Neuronal stem cell (in vitro differentiated cells): ENCODE measurements around the gene PTPN14.
"Not testable (repeated sequence)": the region's sequence is repeated elsewhere in the genome, so short reads cannot be mapped to it uniquely, and the experiment has no call there.

Experiments
- DNase-seq: peaks from one replicate; pipeline ENCODE4 v3.0.0-alpha.2; 2013; ENCODE audit warnings: low spot score
- H2AFZ ChIP-seq: one replicate; pipeline ENCODE4 v1.6.1; 2013; ENCODE audit warnings: mild to moderate bottlenecking, low read length, inconsistent platforms
- H2AK5ac ChIP-seq: 2 replicates; pipeline ENCODE4 v1.6.1; 2013; ENCODE audit warnings: low read depth, mild to moderate bottlenecking, inconsistent platforms, low read length, moderate library complexity, mixed read lengths
- H2BK120ac ChIP-seq: 2 replicates; pipeline ENCODE4 v1.6.1; 2013; ENCODE audit warnings: low read depth, mild to moderate bottlenecking, inconsistent platforms, low read length, moderate library complexity, mixed read lengths
- H2BK12ac ChIP-seq: one replicate; pipeline ENCODE4 v1.6.1; 2013; ENCODE audit warnings: low read length, inconsistent platforms
- H2BK15ac ChIP-seq: 2 replicates; pipeline ENCODE4 v1.6.1; 2013; ENCODE audit warnings: mild to moderate bottlenecking, low read length, inconsistent platforms, mixed read lengths
- H2BK5ac ChIP-seq: one replicate; pipeline ENCODE4 v1.6.1; 2013; ENCODE audit warnings: inconsistent platforms, mild to moderate bottlenecking, low read length, moderate library complexity
- H3K14ac ChIP-seq: one replicate; pipeline ENCODE4 v1.6.1; 2013; ENCODE audit warnings: low read length, inconsistent platforms
- H3K18ac ChIP-seq: 2 replicates; pipeline ENCODE4 v1.6.1; 2013; ENCODE audit warnings: low read length, inconsistent platforms
- H3K23ac ChIP-seq: 2 replicates; pipeline ENCODE4 v1.6.1; 2013; ENCODE audit warnings: low read depth, mild to moderate bottlenecking, mixed read lengths, low read length, inconsistent platforms; ENCODE audit not compliant: poor library complexity
- H3K27ac ChIP-seq: replicated peaks from 3 replicates; pipeline ENCODE4 v1.5.1; 2013; ENCODE audit warnings: low read length, inconsistent platforms
- H3K27me3 ChIP-seq, 3 experiments: 2 replicates each; pipeline ENCODE4 v1.6.1; 2013; ENCODE audit warnings: low read length in 3 of 3, mild to moderate bottlenecking in 2 of 3, inconsistent platforms in 1 of 3, low read depth in 1 of 3, mixed read lengths in 1 of 3, moderate library complexity in 1 of 3; ENCODE audit not compliant: control insufficient read depth in 3 of 3, insufficient read depth in 3 of 3
- H3K36me3 ChIP-seq, 2 donors: replicated peaks in 1 of 2; 2 replicates each; pipeline ENCODE4 v1.6.1; 2013; ENCODE audit warnings: low read length in 2 of 2; ENCODE audit not compliant: control insufficient read depth in 2 of 2, insufficient read depth in 2 of 2
- H3K4ac ChIP-seq: 2 replicates; pipeline ENCODE4 v1.6.1; 2013; ENCODE audit warnings: inconsistent platforms, mild to moderate bottlenecking, low read length, moderate library complexity
- H3K4me1 ChIP-seq, 2 donors: 1 replicate in 1 of 2; 2 replicates in 1 of 2; pipeline ENCODE4 v1.6.1; 2013; ENCODE audit warnings: low read length in 2 of 2, low read depth in 1 of 2; ENCODE audit not compliant: control insufficient read depth in 2 of 2, insufficient read depth in 1 of 2
- H3K4me2 ChIP-seq: one replicate; pipeline ENCODE4 v1.6.1; 2013; ENCODE audit warnings: mild to moderate bottlenecking, low read length, inconsistent platforms; ENCODE audit not compliant: insufficient read depth, poor library complexity, severe bottlenecking
- H3K4me3 ChIP-seq, 2 donors: 2 replicates each; pipeline ENCODE4 v1.5.1; 2013; ENCODE audit warnings: low read length in 2 of 2, mild to moderate bottlenecking in 2 of 2, inconsistent platforms in 1 of 2, moderate library complexity in 1 of 2
- H3K79me1 ChIP-seq: one replicate; pipeline ENCODE4 v1.6.1; 2013; ENCODE audit warnings: low read depth, mild to moderate bottlenecking, inconsistent platforms, low read length, moderate library complexity
- H3K9ac ChIP-seq: one replicate; pipeline ENCODE4 v1.6.1; 2013; ENCODE audit warnings: mild to moderate bottlenecking, low read depth, low read length, inconsistent platforms; ENCODE audit not compliant: poor library complexity
- H3K9me3 ChIP-seq, 2 donors: replicated peaks in 1 of 2; 2 replicates each; pipeline versions ENCODE3 to v1.6.1; 2013; ENCODE audit warnings: low read length in 2 of 2, mild to moderate bottlenecking in 2 of 2, inconsistent platforms in 1 of 2, low read depth in 1 of 2, mixed read lengths in 1 of 2, moderate library complexity in 1 of 2; ENCODE audit not compliant: control insufficient read depth in 2 of 2, insufficient read depth in 1 of 2
- H4K8ac ChIP-seq: one replicate; pipeline ENCODE4 v1.6.1; 2013; ENCODE audit warnings: low read depth, mild to moderate bottlenecking, inconsistent platforms, low read length, moderate library complexity
- H4K91ac ChIP-seq: one replicate; pipeline ENCODE4 v1.6.1; 2013; ENCODE audit warnings: low read length, low read depth, mild to moderate bottlenecking, inconsistent platforms; ENCODE audit not compliant: poor library complexity
- WGBS, 2 donors: extraction: QIAGEN DNeasy Blood & Tissue Kit; methylation state at CpG; one replicate each; pipeline ENCODE4 v1.1.7; 2013; ENCODE audit warnings: missing lambda C conversion rate in 2 of 2, mixed read lengths in 1 of 2; ENCODE audit not compliant: insufficient read length in 2 of 2, insufficient replicate concordance in 1 of 2; ENCODE audit errors: extremely low coverage in 2 of 2; 5-methylcytosine and 5-hydroxymethylcytosine counted together

Gene PTPN14

GRCh38 chr1:214398490-214398889, 152.9 kb downstream of the PTPN14 start:
- Histone ChIP-seq H2AFZ (no peak overlapping the region), H3K14ac (no peak overlapping the region), H2BK12ac (no peak overlapping the region), H4K8ac (no peak overlapping the region), H2BK120ac (no peak overlapping the region), H2BK5ac (no peak overlapping the region), H3K4me3 (no peak overlapping the region), H3K27ac (no peak overlapping the region), H3K36me3 (peaks cover 6 to 62% of the 10 kb centered on the region in 2 donors), H2AK5ac (no peak overlapping the region), H3K79me1 (no peaks in the 10 kb centered on the region), H3K4me2 (no peak overlapping the region), H3K9me3 (no peaks in the 10 kb centered on the region), H3K23ac (no peak overlapping the region), H3K4me1 (no peaks in the 10 kb centered on the region), H3K4ac (no peak overlapping the region), H3K18ac (no peak overlapping the region), H3K27me3 (no peaks in the 10 kb centered on the region), H3K9ac (no peak overlapping the region), H4K91ac (no peak overlapping the region), H2BK15ac (no peak overlapping the region)
- DNase-seq: no peak
- no CpG with 5 or more reads among the region's 6 CpGs for WGBS, 2 donors

- no peak overlapping the region for H3K4ac ChIP-seq
- no peaks in the 10 kb centered on the region for H3K27me3 ChIP-seq
- no CpG with 5 or more reads among the region's 2 CpGs for WGBS, 2 donors
- H3K4me3 ChIP-seq: no peak overlapping the region
- peaks cover 9 to 72% of the 10 kb centered on the region in 2 donors for H3K36me3 ChIP-seq
- no peak overlapping the region for H3K18ac ChIP-seq
- H2BK5ac ChIP-seq: no peak overlapping the region
- H3K14ac ChIP-seq: no peak overlapping the region
- no peak overlapping the region for H2AFZ ChIP-seq
- no peaks in the 10 kb centered on the region for H3K4me1 ChIP-seq
- no peaks in the 10 kb centered on the region for H3K79me1 ChIP-seq
- H2AK5ac ChIP-seq: no peak overlapping the region
- DNase-seq: no peak
- no peak overlapping the region for H2BK15ac ChIP-seq
- no peak overlapping the region for H3K9ac ChIP-seq
- no peak overlapping the region for H4K91ac ChIP-seq
- H2BK120ac ChIP-seq: no peak overlapping the region
- H2BK12ac ChIP-seq: no peak overlapping the region
- no peak overlapping the region for H3K27ac ChIP-seq
- no peak overlapping the region for H4K8ac ChIP-seq
- H3K23ac ChIP-seq: no peak overlapping the region
- H3K9me3 ChIP-seq: no peaks in the 10 kb centered on the region
- H3K4me2 ChIP-seq: no peak overlapping the region
Measured at GRCh38 chr1:214397497-214397896, 153.9 kb downstream of the PTPN14 start.

GRCh38 chr1:214396330-214396729, 155.1 kb downstream of the PTPN14 start:
- Histone ChIP-seq H3K27me3 (no peaks in the 10 kb centered on the region), H2BK120ac (no peak overlapping the region), H3K23ac (no peak overlapping the region), H3K14ac (no peak overlapping the region), H3K4me2 (no peak overlapping the region), H2BK15ac (no peak overlapping the region), H3K4ac (no peak overlapping the region), H3K79me1 (no peaks in the 10 kb centered on the region), H3K9me3 (no peaks in the 10 kb centered on the region), H3K36me3 (peaks cover 9 to 74% of the 10 kb centered on the region in 2 donors), H3K27ac (no peak overlapping the region), H4K91ac (no peak overlapping the region), H4K8ac (no peak overlapping the region), H2AFZ (no peak overlapping the region), H3K9ac (no peak overlapping the region), H2BK12ac (no peak overlapping the region), H3K18ac (no peak overlapping the region), H3K4me1 (no peaks in the 10 kb centered on the region), H3K4me3 (no peak overlapping the region), H2BK5ac (no peak overlapping the region), H2AK5ac (no peak overlapping the region)
- no peak for DNase-seq
- no CpG with 5 or more reads among the region's 3 CpGs for whole genome bisulfite sequencing, 2 donors

GRCh38 chr1:214394569-214394968, 156.8 kb downstream of the PTPN14 start:
- DNase-seq, H2AK5ac ChIP-seq, H3K4me1 ChIP-seq, H3K23ac ChIP-seq, H2AFZ ChIP-seq, H2BK120ac ChIP-seq, H3K14ac ChIP-seq, H4K91ac ChIP-seq, H2BK15ac ChIP-seq, H3K79me1 ChIP-seq, H3K9me3 ChIP-seq, H3K18ac ChIP-seq, H3K4ac ChIP-seq, H2BK12ac ChIP-seq, H2BK5ac ChIP-seq, H3K27ac ChIP-seq, H3K4me2 ChIP-seq, H3K4me3 ChIP-seq, H4K8ac ChIP-seq, H3K27me3 ChIP-seq, H3K9ac ChIP-seq: not testable (repeated sequence)
- H3K36me3 ChIP-seq: peaks cover 9 to 73% of the 10 kb centered on the region in 2 donors
- WGBS, 2 donors: no CpG with 5 or more reads among the region's 5 CpGs
